ENCODE results near the gene TSPEAR. TPM values are rescaled to one million over a fixed set of nuclear protein-coding genes. Genes with fewer than 3 reads are reported as not detected.

Gene TSPEAR
- total RNA-seq, 2 experiments from 2014 or later: not detected

DNA sequence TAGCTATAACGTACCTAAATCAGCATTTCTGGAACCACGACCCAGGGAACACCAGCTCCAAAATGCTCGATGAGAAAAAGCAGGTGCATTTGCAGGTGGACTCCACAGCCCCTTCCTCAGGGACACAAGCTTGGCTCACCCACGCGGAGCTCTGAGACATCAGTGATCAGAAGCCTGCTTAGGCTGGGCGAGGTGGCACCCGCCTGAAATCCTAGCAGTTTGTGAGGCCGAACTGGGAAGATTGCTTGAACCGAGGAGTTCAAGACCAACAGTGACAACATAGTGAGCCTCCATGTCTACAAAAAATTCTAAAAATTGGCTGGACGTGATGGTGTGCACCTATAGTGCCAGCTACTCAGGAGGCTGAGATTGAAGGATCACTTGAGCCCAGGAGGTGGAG, 2.5 kb upstream of the TSPEAR start:
- ATAC-seq (ENCODE audit: poor library complexity): no peak
- no peak overlapping the region for H3K27ac ChIP-seq (ENCODE audit: low read depth in 1 of 2, low read length in 2 of 2)
- intact Hi-C loops (cut with DNase I, micrococcal nuclease): no loop called here
- no peak overlapping the region for H3K4me3 ChIP-seq (ENCODE audit: low read length)
- Mint-ChIP-seq H3K4me1 (ENCODE audit: low read depth) (peaks cover 39% of the 10 kb centered on the region), H3K4me3 (no peak overlapping the region), H3K36me3 (ENCODE audit: low read depth) (no peaks in the 10 kb centered on the region), H3K27ac (no peak overlapping the region), H3K9me3 (no peaks in the 10 kb centered on the region), H3K27me3 (peaks cover 86% of the 10 kb centered on the region)
- ChIA-PET POLR2A (no interaction called here), CTCF (no interaction called here)
- no peaks in the 10 kb centered on the region for H3K36me3 ChIP-seq (ENCODE audit: insufficient read depth, low read length)
- TF ChIP-seq, protein P1, sequence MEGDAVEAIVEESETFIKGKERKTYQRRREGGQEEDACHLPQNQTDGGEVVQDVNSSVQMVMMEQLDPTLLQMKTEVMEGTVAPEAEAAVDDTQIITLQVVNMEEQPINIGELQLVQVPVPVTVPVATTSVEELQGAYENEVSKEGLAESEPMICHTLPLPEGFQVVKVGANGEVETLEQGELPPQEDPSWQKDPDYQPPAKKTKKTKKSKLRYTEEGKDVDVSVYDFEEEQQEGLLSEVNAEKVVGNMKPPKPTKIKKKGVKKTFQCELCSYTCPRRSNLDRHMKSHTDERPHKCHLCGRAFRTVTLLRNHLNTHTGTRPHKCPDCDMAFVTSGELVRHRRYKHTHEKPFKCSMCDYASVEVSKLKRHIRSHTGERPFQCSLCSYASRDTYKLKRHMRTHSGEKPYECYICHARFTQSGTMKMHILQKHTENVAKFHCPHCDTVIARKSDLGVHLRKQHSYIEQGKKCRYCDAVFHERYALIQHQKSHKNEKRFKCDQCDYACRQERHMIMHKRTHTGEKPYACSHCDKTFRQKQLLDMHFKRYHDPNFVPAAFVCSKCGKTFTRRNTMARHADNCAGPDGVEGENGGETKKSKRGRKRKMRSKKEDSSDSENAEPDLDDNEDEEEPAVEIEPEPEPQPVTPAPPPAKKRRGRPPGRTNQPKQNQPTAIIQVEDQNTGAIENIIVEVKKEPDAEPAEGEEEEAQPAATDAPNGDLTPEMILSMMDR (IDR thresholded peaks at IDR 0.05): no peak
- DNase-seq: no peak
- H3K4me1 ChIP-seq (ENCODE audit: insufficient read depth, low read length): peaks cover 36% of the 10 kb centered on the region
- peaks cover 0 to 26% of the 10 kb centered on the region in 2 experiments for H3K9me3 ChIP-seq (ENCODE audit: control insufficient read depth in 1 of 2, insufficient read depth in 1 of 2, low read length in 2 of 2)
- peaks cover 54% of the 10 kb centered on the region in 2 experiments for H3K27me3 ChIP-seq (ENCODE audit: control insufficient read depth in 1 of 2, insufficient read depth in 2 of 2, low read length in 2 of 2)

DNA sequence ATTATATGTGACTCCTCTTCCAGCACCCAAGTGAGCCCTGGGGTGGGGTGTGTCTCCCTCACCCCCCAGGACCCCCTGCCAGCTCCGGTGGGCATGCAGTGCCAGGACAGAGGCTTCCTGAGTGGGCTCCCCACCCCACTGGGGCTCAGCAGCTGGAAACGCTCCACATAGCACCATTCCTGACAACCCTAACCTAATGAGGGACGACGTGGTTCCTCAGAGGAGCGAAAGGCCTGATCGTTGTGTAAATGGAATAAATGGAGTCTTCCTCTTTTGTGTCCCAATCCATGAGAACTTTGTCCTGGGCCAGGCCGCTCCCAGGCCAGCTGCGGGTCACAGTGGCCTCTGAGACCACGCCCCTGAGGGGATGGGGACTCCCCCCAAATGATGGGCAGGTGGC, 1.8 kb upstream of the TSPEAR start:
- Mint-ChIP-seq H3K4me3 (no peak overlapping the region), H3K27me3 (peaks cover 88% of the 10 kb centered on the region), H3K4me1 (ENCODE audit: low read depth) (peaks cover 39% of the 10 kb centered on the region), H3K9me3 (no peaks in the 10 kb centered on the region), H3K27ac (no peak overlapping the region), H3K36me3 (ENCODE audit: low read depth) (no peaks in the 10 kb centered on the region)
- ChIA-PET CTCF (no interaction called here), POLR2A (no interaction called here)
- Histone ChIP-seq H3K4me1 (ENCODE audit: insufficient read depth, low read length) (peaks cover 43% of the 10 kb centered on the region), H3K4me3 (ENCODE audit: low read length) (no peak overlapping the region), H3K27ac (ENCODE audit: low read depth in 1 of 2, low read length in 2 of 2) (no peak overlapping the region), H3K36me3 (ENCODE audit: insufficient read depth, low read length) (no peaks in the 10 kb centered on the region), H3K9me3 (ENCODE audit: control insufficient read depth in 1 of 2, insufficient read depth in 1 of 2, low read length in 2 of 2) (peaks cover 0 to 33% of the 10 kb centered on the region in 2 experiments), H3K27me3 (ENCODE audit: control insufficient read depth in 1 of 2, insufficient read depth in 2 of 2, low read length in 2 of 2) (peaks cover 55 to 61% of the 10 kb centered on the region in 2 experiments)
- DNase-seq (peak in 1 of 14 experiments; percentile 28), ATAC-seq (ENCODE audit: poor library complexity) (no peak)
- intact Hi-C loops (cut with DNase I, micrococcal nuclease): no loop called here
- TF ChIP-seq, protein P1 (IDR thresholded peaks at IDR 0.05): no peak

DNA sequence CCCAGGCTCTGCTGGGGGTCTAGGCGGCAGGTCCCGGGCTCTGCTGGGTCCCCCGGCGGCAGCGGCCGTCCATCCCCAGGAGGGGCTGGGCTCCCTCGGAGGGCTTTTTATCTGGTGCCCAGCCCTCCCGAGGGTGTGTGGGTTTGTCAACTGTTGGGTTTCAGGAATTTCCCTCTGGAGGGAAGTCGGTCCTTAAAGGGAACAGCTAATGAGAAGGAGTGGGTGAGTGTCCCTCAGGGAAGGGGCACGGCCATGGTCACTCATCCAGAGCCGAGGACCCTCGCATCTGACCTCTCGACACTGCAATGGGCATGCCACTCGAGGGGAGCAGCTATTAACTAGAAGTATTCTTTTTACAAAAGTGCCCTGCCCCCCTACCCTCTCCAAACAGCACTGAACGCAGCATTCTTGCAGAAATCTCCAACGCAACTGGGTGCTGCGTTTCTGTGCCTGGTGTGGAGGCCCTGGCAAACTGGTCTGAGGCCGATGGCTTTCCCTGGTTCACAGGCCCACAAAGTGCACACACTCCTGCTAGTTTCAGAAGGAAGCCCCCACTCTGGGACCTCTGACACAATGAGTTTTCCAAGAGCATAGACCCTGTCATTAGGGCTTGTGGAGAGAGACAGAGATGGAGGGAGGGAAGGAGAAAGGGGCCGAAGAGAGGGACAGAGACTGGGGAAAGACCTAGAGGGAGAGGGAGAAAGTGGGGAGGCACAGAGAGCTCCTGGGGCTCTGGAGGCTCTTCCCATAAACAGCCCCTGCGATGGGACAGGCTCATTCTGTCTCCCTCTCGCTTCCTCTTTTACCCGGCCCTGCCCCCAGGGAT, 1.0 kb upstream of the TSPEAR start:
- ChIA-PET CTCF (no interaction called here), POLR2A (interaction anchor here (3.2 kb wide), 1 partner anchor 54 kb away, joined by 18 read pairs; the partner anchor contains the start of gene KRTAP12-3)
- Histone ChIP-seq H3K9me3 (ENCODE audit: control insufficient read depth in 1 of 2, insufficient read depth in 1 of 2, low read length in 2 of 2) (peaks cover 0 to 36% of the 10 kb centered on the region in 2 experiments), H3K27me3 (ENCODE audit: control insufficient read depth in 1 of 2, insufficient read depth in 2 of 2, low read length in 2 of 2) (peaks cover 60 to 68% of the 10 kb centered on the region in 2 experiments), H3K36me3 (ENCODE audit: insufficient read depth, low read length) (no peaks in the 10 kb centered on the region), H3K4me3 (ENCODE audit: low read length) (no peak overlapping the region), H3K27ac (ENCODE audit: low read depth in 1 of 2, low read length in 2 of 2) (no peak overlapping the region), H3K4me1 (ENCODE audit: insufficient read depth, low read length) (peaks cover 47% of the 10 kb centered on the region)
- Mint-ChIP-seq H3K4me3 (no peak overlapping the region), H3K4me1 (ENCODE audit: low read depth) (peaks cover 39% of the 10 kb centered on the region), H3K36me3 (ENCODE audit: low read depth) (no peaks in the 10 kb centered on the region), H3K27ac (no peak overlapping the region), H3K27me3 (peaks cover 91% of the 10 kb centered on the region), H3K9me3 (no peaks in the 10 kb centered on the region)
- peak in 1 of 14 experiments; percentile 26 for DNase-seq
- TF ChIP-seq, protein P1 (IDR thresholded peaks at IDR 0.05): no peak
- no peak for ATAC-seq (ENCODE audit: poor library complexity)
- intact Hi-C loops (cut with DNase I, micrococcal nuclease): no loop called here
